ENCODE measurements around the gene HLX.

The HLX gene

DNA sequence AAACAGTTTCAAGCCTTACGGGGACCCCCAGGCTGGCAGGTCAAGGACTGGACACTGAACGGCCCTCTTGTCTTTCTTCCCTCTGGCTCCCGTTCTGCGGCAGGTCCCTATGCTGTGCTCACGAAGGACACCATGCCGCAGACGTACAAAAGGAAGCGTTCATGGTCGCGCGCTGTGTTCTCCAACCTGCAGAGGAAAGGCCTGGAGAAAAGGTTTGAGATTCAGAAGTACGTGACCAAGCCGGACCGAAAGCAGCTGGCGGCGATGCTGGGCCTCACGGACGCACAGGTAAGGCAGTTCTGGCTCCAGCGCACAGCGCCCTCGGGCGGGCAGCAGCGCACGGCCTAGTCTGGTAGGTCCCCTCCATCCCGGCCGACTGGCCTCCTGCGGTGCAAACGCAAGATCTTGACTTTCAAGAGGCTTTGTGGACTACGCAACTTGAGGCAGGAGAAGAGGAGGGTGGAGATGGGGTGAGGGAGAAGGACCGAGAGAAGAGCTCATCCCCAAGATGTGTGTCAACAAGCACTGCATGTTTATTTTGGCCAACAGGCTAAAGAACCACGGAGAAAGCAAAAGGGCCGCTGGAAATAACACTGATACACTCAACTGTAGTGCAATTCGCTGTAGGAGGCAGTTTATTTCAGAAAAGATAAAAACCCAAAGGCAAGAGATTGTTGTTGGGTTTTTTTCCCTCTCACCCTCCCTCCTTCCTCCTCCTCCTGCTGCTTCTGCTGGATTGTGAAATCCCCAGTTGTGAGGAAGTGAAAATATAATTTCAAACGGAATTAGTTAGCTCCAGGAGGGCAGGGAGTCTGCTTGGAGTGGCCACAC is 3.0 kb downstream of the HLX start:
- no peak for DNase-seq (ENCODE audit: low read depth)

DNA sequence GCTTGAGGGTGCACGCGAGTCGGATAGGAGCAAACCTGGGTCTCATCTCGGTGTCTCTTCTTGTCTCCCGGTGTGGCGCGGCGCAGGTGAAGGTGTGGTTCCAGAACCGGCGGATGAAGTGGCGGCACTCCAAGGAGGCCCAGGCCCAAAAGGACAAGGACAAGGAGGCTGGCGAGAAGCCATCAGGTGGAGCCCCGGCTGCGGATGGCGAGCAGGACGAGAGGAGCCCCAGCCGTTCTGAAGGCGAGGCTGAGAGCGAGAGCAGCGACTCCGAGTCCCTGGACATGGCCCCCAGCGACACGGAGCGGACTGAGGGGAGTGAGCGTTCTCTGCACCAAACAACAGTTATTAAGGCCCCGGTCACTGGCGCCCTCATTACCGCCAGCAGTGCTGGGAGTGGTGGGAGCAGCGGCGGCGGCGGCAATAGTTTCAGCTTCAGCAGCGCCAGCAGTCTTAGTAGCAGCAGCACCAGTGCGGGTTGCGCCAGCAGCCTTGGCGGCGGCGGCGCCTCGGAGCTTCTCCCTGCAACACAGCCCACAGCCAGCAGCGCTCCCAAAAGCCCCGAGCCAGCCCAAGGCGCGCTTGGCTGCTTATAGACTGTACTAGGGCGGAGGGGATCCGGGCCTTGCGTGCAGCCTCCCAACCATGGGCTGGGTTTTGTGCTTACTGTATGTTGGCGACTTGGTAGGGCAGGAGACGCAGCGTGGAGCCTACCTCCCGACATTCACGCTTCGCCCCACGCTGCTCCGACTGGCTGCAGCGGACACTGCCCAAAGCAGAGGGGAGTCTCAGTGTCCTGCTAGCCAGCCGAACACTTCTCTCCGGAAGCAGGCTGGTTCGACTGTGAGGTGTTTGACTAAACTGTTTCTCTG is 5.1 kb downstream of the HLX start:
- no peak for DNase-seq (ENCODE audit: low read depth)

DNA sequence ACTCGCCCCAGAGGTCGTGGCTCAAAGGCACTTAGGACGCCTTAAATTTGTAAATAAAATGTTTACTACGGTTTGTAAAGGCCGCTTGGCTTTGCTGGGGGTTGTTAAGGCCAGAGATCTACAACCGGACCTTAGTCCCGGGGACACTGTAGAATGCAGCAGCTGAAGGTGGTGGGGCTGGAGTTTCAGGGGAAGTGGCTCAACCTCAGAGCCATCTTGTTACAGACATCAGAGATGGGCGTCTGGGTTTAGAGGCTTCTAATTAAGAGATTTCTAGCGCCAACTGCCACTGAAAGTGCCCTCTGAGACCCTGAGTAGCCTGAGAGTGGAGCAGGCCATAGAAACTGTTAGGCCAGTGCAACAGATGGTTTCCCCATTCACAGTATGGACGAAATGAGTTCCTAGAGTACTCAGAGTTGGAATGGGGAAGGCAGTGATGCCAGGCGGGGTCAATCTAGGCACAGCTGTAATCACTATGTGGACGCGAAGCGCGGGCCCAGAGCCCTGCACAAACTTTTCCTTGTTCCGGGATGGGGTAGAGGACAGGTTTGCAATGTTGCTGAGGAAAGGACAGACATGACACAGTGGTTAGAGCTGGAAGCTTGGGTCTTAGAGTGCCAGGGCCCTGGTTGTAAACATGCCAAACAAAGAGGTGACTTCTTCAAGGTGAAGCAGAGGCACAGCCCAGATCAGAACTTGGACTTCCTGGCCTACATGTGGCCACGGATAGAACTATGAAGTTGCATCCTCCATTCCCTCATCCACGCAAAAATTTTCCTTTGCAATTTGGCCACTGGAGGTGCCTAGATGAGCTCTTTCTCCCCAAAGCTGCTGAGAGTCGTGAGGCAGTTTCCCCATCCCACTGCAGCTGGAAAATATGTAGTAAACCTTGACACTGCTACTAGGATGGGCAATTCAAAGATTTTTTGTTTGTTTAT is 6.0 kb downstream of the HLX start:
- no peak for DNase-seq (ENCODE audit: low read depth)

DNA sequence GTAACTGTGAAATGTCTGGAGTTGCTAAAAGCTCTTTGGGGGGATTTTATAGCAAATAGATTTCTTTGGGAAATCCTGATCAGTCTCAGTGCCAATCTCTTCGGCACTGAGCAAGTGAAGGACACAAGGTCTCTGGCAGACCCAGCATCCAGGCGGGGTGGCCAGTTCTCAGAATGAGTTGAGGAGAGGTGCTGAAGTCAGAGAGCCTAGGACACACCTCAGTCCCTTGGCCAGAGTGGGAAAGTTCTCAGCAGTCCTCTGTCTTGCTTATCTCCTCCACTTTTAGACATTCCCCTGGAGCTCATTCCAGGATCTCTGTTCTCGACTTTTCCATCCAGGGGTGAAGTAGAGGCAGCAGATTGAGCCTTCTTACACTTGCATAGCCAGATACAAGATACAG is 6.7 kb downstream of the HLX start:
- no peak for DNase-seq (ENCODE audit: low read depth)

- no peak for DNase-seq (ENCODE audit: low read depth)
Observed at GRCh38 chr1:220886470-220887201, 7.4 kb downstream of the HLX start.

- DNase-seq (ENCODE audit: low read depth) = no peak
Observed at GRCh38 chr1:220887202-220887519, 7.9 kb downstream of the HLX start.

GRCh38 chr1:220887520-220888416 is 8.5 kb downstream of the HLX start:
- no peak for DNase-seq (ENCODE audit: low read depth)

DNA sequence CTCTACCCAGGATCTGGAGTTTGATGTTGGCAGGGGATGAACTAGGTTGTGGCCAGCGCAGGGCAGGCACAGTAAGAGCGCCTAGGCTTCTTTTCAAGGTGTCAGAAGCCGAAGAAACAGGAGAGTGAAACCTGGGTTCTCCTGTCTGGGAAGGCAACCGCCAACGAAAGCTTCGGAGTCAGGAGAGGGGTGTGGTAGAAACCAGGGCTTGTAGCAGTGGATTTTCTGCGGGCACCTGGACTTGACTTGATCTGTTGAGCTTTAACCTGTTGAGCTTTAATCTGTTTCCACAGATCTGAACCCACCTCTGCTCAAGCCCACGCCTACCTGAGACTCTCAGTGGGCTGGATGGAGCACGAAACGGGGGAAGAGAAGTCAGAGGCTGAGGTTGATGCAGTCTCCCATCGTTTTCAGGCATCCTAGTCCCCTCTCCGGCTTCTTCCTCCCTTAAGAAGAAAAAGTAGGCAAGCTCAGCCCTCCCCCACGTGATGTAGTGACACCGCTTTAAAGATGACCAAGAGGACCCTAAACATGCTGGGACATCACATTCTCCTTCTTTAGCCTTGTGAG is 9.3 kb downstream of the HLX start:
- DNase-seq (ENCODE audit: low read depth) = no peak

GRCh38 chr1:220889333-220889732 is 10.1 kb downstream of the HLX start:
- DNase-seq (ENCODE audit: low read depth) = no peak

- no peak for DNase-seq (ENCODE audit: low read depth)
Observed at GRCh38 chr1:220889848-220890287, 10.6 kb downstream of the HLX start.

- DNase-seq (ENCODE audit: low read depth) = no peak
Observed at GRCh38 chr1:220890602-220891001, 11.4 kb downstream of the HLX start.

DNA sequence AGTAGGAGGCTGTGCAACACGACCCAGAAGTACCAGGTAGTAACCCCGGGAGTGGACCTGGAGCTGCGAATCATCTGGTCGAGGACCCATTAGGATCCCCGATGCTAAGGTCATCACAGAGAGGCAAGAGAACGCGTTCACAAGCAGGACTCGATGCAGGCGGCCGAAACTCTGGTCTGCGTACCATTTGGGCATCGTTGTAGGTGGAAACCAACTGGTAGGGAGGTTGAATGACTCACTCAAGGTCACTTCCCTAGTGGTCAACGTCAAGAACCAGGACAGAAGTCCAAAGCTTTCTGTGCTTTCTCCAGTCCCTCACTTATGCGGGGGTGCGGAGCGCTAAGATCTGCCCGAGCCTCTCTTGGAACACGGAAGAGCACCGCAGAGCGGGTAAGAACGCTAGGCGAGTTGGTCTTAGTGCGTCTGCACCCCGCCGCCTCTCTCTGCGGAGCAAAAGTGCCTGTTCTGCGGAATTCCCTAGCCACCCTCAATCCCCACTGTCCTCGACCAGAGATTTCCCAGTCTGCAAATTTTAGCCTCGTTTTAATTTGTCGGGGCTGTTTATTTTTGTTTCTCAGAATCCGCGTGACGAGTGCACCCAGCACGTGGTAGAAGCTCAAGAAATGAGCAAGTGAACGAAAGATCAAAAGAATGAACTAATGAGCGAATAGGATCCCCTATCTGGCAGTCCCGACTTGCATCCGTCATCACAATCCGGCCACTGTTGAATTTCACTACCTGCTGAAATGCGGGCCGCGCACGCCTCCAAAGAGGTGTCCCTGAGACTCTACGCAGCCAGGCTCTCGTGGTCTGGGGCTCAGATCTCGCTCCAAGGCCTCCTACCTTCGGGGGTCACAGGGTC is 12.2 kb downstream of the HLX start:
- no peak for DNase-seq (ENCODE audit: low read depth)

GRCh38 chr1:220892086-220892376 is 12.8 kb downstream of the HLX start:
- DNase-seq (ENCODE audit: low read depth) = no peak

GRCh38 chr1:220892997-220893700 is 13.9 kb downstream of the HLX start:
- no peak for DNase-seq (ENCODE audit: low read depth)

DNA sequence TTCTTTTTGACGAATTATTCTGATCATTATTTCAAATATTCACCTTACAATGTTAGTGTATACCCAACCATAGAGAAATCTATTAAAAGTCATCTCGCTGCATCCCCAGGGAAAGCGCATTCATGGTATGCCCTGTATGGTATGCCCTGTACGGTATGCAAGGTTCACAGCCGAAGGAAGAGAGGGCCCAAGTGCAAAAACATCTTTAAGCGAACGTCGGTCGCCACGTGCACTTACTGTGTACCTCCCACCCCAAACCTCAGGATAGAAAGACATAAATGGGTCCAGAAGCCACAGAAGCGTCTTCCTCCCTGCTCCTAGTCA is 14.4 kb downstream of the HLX start:
- no peak for DNase-seq (ENCODE audit: low read depth)

GRCh38 chr1:220894025-220894923 is 15.0 kb downstream of the HLX start:
- no peak for DNase-seq (ENCODE audit: low read depth)

GRCh38 chr1:220894924-220895256 is 15.6 kb downstream of the HLX start:
- DNase-seq (ENCODE audit: low read depth) = no peak

- no peak for DNase-seq (ENCODE audit: low read depth)
Observed at GRCh38 chr1:220895412-220895946, 16.2 kb downstream of the HLX start.
